Sigmoid colon (tissue), 7 donors: ENCODE measurements around the gene NTPCR. TPM values are rescaled to one million over a fixed set of nuclear protein-coding genes. Genes with fewer than 3 reads are reported as not detected.
"Not testable (repeated sequence)": the region's sequence is repeated elsewhere in the genome, so short reads cannot be mapped to it uniquely, and the experiment has no call there.

Source experiments
- DNase-seq: peaks from one replicate; pipeline ENCODE4 v3.0.0-alpha.2; 2019
- H3K27ac ChIP-seq, 4 donors: fragments of 200-600 bp; sonication (generic); one replicate each; pipeline ENCODE4 v1.5.1; 2016 to 2019; ENCODE audit warnings: mild to moderate bottlenecking in 1 of 4
- H3K27me3 ChIP-seq, 3 donors: fragments of 200-600 bp; sonication (generic); one replicate each; pipeline ENCODE4 v1.5.1; 2019; ENCODE audit warnings: mild to moderate bottlenecking in 1 of 3
- H3K36me3 ChIP-seq, 4 donors: fragments of 200-600 bp; sonication (generic); one replicate each; pipeline ENCODE4 v1.5.1; 2016 to 2019
- H3K4me1 ChIP-seq, 4 donors: fragments of 200-600 bp; sonication (generic); one replicate each; pipeline ENCODE4 v1.5.1; 2017 to 2019
- H3K4me3 ChIP-seq, 4 donors: fragments of 200-600 bp; sonication (generic); one replicate each; pipeline ENCODE4 v1.5.1; 2017 to 2019; ENCODE audit warnings: mild to moderate bottlenecking in 2 of 4, moderate library complexity in 1 of 4
- H3K9me3 ChIP-seq, 4 donors: fragments of 200-600 bp in 3 of 4; sonication (generic) in 3 of 4; one replicate each; pipeline versions ENCODE4 v1.5.1 to v1.6.1; 2013 to 2019
- EP300 ChIP-seq, 4 donors: sonication (generic); formaldehyde crosslinking; IDR thresholded peaks; one replicate each; pipeline ENCODE4 v1.6.1; 2017; ENCODE audit warnings: antibody characterized with exemption in 4 of 4
- POLR2A ChIP-seq, 2 donors: fragments of 450-650 bp; IDR thresholded peaks; one replicate each; pipeline ENCODE4 v1.6.1; 2016; ENCODE audit warnings: antibody characterized with exemption in 2 of 2, mild to moderate bottlenecking in 2 of 2, moderate library complexity in 2 of 2
- POLR2AphosphoS5 ChIP-seq, 4 donors: sonication (generic); formaldehyde crosslinking; IDR thresholded peaks; one replicate each; pipeline ENCODE4 v1.6.1; 2017; ENCODE audit warnings: antibody characterized with exemption in 4 of 4
- WGBS, 2 donors: extraction: QIAGEN DNeasy Blood & Tissue Kit; methylation state at CpG; one replicate each; pipeline ENCODE4 v1.1.7; 2013; 5-methylcytosine and 5-hydroxymethylcytosine counted together
- intact Hi-C: fragments of 100-400 bp; cut with DNase I; formaldehyde crosslinking; loops from one replicate; pipeline ENCODE4 v1.15.1; 2023
- polyA plus RNA-seq, 3 donors: library from polyadenylated mRNA; stranded (reverse); fragments of 200-250 nt; gene quantifications; one replicate each; pipeline ENCODE4 v1.2.3, GENCODE V29; 2013
- total RNA-seq, 4 donors: library from RNA; depleted of rRNA; stranded (reverse); fragments of >200 nt; gene quantifications; one replicate each; pipeline ENCODE4 v1.1.0, GENCODE V29; 2016
- TF ChIP-seq, protein P1 (sequence below), 4 experiments: fragments of 450-650 bp in 3 of 4; fragments of 200-600 bp in 1 of 4; IDR thresholded peaks; one replicate each; pipeline ENCODE4 v1.5.1; 2016 to 2019; ENCODE audit warnings: antibody characterized with exemption in 4 of 4, mild to moderate bottlenecking in 3 of 4, moderate library complexity in 2 of 4
- donor health status: healthy with polysubstance abuse.
- donor health status: Bipolar disorder and iron deficiency.
- donor health status: healthy.

The NTPCR gene
- total and polyA plus RNA-seq, 7 donors, result 20.5 to 100 (median 43.2) TPM

DNA sequence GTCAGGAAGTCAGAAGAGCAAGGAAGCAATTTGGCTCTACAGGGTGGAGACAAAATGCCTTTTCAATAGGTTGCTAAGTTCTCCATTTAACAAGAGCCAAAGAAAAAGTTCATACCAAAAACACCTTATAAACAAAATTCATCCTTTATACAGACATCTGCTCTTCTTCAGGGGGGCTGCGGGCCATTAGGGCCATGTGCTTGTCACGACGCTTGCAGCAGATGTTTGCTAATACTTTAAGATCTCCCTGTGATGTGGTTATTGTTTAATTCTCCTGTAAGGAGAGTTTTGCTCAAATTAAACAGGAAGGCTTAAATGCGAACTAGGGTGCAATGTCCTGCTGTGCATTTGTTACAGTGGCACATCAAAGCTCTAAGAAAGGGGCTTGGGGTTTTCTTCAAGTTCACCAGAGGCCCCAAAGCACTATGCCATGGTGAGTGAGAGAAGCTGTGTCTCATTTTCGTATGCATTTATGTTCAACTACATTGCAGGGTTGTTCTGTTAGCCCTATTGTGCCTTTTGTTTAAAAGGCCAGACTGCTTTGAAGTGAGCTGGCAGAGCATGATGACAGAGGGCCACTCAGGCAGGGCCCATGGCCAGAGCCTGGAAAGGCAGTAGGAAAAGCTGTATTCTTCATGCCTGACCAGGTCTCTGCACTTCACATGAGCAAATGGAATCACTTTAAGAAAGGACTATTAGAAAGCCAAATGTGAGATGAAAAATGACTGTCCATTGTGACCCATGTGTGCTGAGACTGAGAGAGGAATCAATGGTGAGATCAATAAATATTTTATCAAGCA is 24.8 kb upstream of the NTPCR start:
- Histone ChIP-seq H3K9me3 (no peaks in the 10 kb centered on the region), H3K27ac (no peak overlapping the region), H3K27me3 (no peaks in the 10 kb centered on the region), H3K36me3 (no peaks in the 10 kb centered on the region), H3K4me3 (no peak overlapping the region), H3K4me1 (no peaks in the 10 kb centered on the region)
- WGBS, 2 donors, result 78 to 86% methylated on average over 5 of the region's 5 CpGs
- intact Hi-C loops, result no loop called here
- DNase-seq, result no peak
- TF ChIP-seq POLR2AphosphoS5 (IDR thresholded peaks at IDR 0.05) (no peak), EP300 (IDR thresholded peaks at IDR 0.05) (no peak), POLR2A (IDR thresholded peaks at IDR 0.05) (no peak)

DNA sequence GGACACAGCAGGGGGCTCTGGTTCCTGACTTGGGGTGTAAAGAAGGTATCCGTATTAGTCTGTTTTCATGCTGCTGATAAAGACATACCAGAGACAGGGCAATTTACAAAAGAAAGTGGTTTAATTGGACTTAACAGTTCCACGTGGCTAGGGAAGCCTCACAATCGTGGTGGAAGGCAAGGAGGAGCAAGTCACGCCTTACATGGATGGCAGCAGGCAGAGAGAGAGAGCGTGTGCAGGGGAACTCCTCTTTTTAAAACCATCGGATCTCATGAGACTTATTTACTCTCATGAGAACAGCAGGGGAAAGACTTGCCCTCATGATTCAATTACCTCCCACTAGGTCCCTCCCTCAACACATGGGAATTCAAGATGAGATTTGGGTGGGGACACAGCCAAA is 23.2 kb upstream of the NTPCR start:
- H3K36me3 ChIP-seq, DNase-seq, H3K4me3 ChIP-seq, H3K4me1 ChIP-seq, H3K27me3 ChIP-seq, intact Hi-C loops, H3K9me3 ChIP-seq, H3K27ac ChIP-seq: not testable (repeated sequence)
- 84 to 93% methylated on average over 6 of the region's 6 CpGs for WGBS, 2 donors

DNA sequence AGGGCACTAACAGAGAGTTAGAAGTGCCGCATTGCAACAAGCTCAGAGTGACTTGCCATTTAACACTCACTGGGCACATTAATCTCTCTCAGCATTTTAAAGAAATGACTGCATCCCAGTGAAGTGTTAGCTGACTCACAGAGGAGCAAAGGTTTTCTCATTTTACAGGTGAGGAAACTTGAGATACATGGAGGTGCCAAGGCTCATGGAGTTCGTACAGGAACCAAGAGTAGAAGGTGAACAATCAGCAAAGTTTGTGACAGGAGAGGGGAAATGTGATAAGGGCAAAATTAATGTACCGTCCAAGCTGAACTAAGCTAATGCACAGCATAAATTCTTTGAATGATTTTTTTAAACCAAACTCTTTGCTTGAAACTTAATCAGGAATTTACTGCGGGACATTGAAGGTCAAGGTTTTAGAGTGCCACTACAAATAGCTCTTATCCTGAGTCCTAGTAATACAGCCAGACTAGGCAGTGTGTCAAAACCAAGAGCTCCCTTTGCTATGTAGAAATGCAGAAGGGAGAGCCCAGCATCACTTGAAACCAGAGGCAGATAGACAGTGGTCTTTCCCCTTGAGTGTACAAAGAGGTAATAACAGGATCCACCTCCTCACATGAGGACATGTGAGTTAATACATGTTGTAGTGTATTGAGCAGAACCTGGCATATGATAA is 22.4 kb upstream of the NTPCR start:
- DNase-seq, result no peak
- Histone ChIP-seq H3K27me3 (no peaks in the 10 kb centered on the region), H3K36me3 (no peaks in the 10 kb centered on the region), H3K4me1 (no peaks in the 10 kb centered on the region), H3K4me3 (no peak overlapping the region), H3K27ac (no peak overlapping the region), H3K9me3 (peaks cover 0 to 2% (median 0%) of the 10 kb centered on the region in 4 donors)
- intact Hi-C loops, result no loop called here
- TF ChIP-seq, protein P1, sequence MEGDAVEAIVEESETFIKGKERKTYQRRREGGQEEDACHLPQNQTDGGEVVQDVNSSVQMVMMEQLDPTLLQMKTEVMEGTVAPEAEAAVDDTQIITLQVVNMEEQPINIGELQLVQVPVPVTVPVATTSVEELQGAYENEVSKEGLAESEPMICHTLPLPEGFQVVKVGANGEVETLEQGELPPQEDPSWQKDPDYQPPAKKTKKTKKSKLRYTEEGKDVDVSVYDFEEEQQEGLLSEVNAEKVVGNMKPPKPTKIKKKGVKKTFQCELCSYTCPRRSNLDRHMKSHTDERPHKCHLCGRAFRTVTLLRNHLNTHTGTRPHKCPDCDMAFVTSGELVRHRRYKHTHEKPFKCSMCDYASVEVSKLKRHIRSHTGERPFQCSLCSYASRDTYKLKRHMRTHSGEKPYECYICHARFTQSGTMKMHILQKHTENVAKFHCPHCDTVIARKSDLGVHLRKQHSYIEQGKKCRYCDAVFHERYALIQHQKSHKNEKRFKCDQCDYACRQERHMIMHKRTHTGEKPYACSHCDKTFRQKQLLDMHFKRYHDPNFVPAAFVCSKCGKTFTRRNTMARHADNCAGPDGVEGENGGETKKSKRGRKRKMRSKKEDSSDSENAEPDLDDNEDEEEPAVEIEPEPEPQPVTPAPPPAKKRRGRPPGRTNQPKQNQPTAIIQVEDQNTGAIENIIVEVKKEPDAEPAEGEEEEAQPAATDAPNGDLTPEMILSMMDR (IDR thresholded peaks at IDR 0.05), result no peak
- 92 to 95% methylated on average over 4 of the region's 4 CpGs for WGBS, 2 donors

DNA sequence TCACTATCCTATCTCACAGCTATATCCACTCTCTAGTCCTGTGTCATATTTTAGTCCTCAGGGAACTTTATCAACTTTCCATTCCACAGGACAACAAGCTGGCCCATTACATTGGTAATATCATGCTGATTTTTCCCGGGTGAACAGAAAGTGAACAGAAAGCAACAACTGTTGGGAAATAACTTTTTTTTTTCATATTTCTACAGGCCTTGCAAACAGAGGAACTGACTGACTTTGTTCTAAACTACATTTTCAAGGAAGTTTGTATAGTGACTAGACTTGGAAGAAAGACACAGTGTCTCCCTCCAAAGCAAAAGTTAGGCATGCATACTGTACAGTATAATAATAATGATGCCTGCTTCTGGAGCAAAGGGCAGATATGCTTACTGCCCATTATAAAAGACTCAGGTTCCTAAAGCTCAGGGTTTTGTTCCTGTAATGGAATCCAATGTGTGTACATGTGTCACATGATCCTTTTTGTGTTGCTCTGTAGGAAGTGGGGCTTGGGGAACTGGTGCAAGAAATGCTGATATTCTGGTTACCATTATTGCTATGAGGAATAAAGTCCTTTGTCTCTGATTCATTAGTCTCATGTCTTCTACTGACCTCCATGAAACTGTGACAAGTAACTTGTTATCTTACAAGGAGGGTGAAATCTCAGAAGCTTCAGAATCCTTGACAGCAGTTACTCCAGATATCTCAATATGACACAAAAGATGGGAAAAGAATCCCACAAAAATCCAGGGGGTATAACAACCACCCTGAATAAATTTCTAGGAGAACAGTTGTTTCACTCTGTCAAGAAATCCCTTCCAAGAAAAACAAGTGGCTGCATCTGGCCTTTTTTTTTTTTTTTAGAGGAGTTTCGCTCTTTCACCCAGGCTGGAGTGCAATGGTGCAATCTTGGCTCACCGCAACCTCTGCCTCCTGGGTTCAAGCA is 17.7 kb upstream of the NTPCR start:
- no peak for TF ChIP-seq POLR2AphosphoS5 (IDR thresholded peaks at IDR 0.05)
- TF ChIP-seq, protein P1 (IDR thresholded peaks at IDR 0.05), result no peak
- no peak for TF ChIP-seq POLR2A (IDR thresholded peaks at IDR 0.05)
- TF ChIP-seq EP300 (IDR thresholded peaks at IDR 0.05), result no peak
- Histone ChIP-seq H3K27me3 (no peaks in the 10 kb centered on the region), H3K9me3 (peaks cover 0 to 2% (median 0%) of the 10 kb centered on the region in 4 donors), H3K36me3 (no peaks in the 10 kb centered on the region), H3K4me3 (no peak overlapping the region), H3K27ac (no peak overlapping the region), H3K4me1 (no peaks in the 10 kb centered on the region)
- no peak for DNase-seq
- intact Hi-C loops, result no loop called here
- 92 to 94% methylated on average over 3 of the region's 3 CpGs for WGBS, 2 donors

DNA sequence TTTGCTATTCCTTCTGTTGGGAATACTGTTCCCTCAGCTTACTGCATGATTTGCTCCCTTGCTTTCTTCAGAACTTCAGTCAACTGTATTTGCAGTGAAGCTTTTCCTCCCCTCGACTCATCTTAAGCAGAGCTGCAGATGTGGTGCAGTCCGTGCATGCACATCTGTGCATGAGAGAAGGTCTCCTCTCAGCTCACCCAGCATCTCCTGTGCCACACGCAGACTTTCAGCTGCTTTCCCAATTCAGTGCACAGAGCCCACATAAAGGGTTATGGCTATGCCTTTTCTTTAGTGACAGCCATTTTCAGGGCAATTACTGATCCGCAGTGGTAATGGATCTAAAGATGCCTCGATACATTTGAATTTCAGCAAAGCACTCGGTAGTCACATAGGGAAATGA is 13.5 kb upstream of the NTPCR start:
- intact Hi-C loops, result no loop called here
- no peaks in the 10 kb centered on the region for H3K4me1 ChIP-seq
- TF ChIP-seq, protein P1 (IDR thresholded peaks at IDR 0.05), result no peak
- TF ChIP-seq POLR2AphosphoS5 (IDR thresholded peaks at IDR 0.05), result no peak
- no peak for TF ChIP-seq EP300 (IDR thresholded peaks at IDR 0.05)
- no peak for TF ChIP-seq POLR2A (IDR thresholded peaks at IDR 0.05)
- H3K36me3 ChIP-seq, result no peaks in the 10 kb centered on the region
- H3K4me3 ChIP-seq, result no peak overlapping the region
- 92 to 94% methylated on average over 6 of the region's 6 CpGs for WGBS, 2 donors
- H3K9me3 ChIP-seq, result peaks cover 0 to 2% (median 0%) of the 10 kb centered on the region in 4 donors
- DNase-seq, result no peak
- H3K27ac ChIP-seq, result no peak overlapping the region
- no peaks in the 10 kb centered on the region for H3K27me3 ChIP-seq
